ENCODE results near the gene SIGLEC14.
"Not testable (repeated sequence)": the region's sequence is repeated elsewhere in the genome, so short reads cannot be mapped to it uniquely, and the experiment has no call there.

Gene SIGLEC14, protein sequence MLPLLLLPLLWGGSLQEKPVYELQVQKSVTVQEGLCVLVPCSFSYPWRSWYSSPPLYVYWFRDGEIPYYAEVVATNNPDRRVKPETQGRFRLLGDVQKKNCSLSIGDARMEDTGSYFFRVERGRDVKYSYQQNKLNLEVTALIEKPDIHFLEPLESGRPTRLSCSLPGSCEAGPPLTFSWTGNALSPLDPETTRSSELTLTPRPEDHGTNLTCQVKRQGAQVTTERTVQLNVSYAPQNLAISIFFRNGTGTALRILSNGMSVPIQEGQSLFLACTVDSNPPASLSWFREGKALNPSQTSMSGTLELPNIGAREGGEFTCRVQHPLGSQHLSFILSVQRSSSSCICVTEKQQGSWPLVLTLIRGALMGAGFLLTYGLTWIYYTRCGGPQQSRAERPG
- total RNA-seq: 0 to 0.58 (median 0) reads per million in 3 donors

DNA sequence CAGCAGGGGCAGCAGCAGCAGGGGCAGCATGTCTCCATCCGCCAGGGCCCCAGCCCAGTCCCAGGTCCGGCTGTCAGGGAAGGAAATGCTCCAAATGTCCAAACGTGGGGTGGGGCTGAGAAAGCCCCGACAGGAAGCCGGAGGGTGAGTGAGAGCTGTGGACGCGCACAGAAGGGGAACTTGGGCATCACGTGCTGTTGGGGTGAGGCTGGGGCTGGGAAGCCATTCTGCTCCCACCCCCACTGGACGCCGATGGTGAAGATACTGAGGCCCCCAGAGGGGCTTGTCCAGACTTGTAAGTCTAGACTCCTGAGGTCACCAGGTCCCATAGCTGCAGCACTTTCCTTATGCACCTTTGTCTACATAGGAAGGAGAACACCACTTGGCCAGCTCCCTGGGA lies at the start of gene SIGLEC14:
TSS of gene SIGLEC14 (minus strand) at position 96 of the 400 bp plus-strand sequence. CDS start at position 30, 66 bp downstream.
- not testable (repeated sequence) for H3K4me3 ChIP-seq (ENCODE audit: insufficient read depth, low read depth, low read length, poor library complexity, severe bottlenecking); H3K4me1 ChIP-seq (ENCODE audit: control insufficient read depth, insufficient read depth, low read length, poor library complexity, severe bottlenecking); H3K36me3 ChIP-seq (ENCODE audit: control insufficient read depth, insufficient read depth, low read length); DNase-seq; H3K9me3 ChIP-seq (ENCODE audit: control insufficient read depth, low read length); H3K27ac ChIP-seq (ENCODE audit: insufficient read depth, low read length, poor library complexity, severe bottlenecking); H3K27me3 ChIP-seq (replicated peaks; ENCODE audit: control insufficient read depth, insufficient read depth, low read length, poor library complexity, severe bottlenecking)

DNA sequence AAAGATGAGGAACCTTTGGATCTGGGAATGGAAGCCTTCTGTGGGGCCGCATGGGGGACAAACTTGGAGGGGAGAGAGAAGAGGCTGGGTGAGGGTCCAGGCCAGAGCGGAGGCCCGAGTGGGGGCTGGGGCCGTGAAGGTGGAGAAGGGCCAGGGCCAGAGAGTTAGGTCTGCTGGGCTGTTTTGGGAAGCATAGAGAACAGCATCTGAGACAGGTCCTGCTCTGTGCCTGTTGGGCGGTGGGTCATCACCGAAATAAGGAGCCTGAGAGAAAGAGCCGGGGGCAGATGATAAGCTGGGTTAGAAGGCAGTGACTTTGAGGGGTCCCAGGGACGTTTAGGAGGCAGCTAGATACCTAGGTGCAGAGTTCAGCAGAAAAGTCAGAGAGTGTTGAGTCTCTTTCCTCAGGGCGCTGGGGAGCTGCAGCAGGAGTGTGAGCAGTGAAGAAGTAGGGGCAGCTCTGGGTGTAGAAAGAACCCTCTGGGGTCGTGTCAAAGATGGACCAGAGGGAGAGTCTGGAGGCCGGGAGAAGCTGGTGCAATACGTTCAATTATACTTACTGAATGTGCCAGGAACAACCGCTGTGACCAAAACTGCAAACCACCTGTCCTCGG lies 49.2 kb upstream of the SIGLEC14 start:
- H3K36me3 ChIP-seq (ENCODE audit: control insufficient read depth, insufficient read depth, low read length): no peaks in the 10 kb centered on the region
- no peak for DNase-seq
- no peak overlapping the region for H3K27ac ChIP-seq (ENCODE audit: insufficient read depth, low read length, poor library complexity, severe bottlenecking)
- peaks cover 7% of the 10 kb centered on the region for H3K4me1 ChIP-seq (ENCODE audit: control insufficient read depth, insufficient read depth, low read length, poor library complexity, severe bottlenecking)
- no peaks in the 10 kb centered on the region for H3K9me3 ChIP-seq (ENCODE audit: control insufficient read depth, low read length)
- no peaks in the 10 kb centered on the region for H3K27me3 ChIP-seq (replicated peaks; ENCODE audit: control insufficient read depth, insufficient read depth, low read length, poor library complexity, severe bottlenecking)
- no peak overlapping the region for H3K4me3 ChIP-seq (ENCODE audit: insufficient read depth, low read depth, low read length, poor library complexity, severe bottlenecking)

DNA sequence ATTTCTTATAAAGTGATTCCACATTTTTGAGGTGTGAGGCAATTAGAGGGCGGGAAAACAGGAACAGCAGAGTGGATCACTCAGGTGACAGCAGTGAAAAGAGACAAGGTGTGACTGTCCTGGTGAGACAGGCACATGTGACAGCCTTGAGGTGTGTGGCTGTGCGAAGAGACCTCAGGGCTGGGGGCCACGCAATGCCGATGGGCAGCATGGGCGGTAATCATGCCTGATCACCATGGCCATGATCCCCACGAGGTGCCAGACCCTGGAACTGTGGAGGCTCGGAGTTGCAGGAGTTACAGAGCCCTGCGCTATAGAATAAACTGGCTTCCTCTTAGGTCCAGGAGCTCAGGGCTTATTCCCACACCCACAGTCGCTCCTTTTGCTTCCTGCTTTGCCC lies 48.5 kb upstream of the SIGLEC14 start:
- no peaks in the 10 kb centered on the region for H3K36me3 ChIP-seq (ENCODE audit: control insufficient read depth, insufficient read depth, low read length)
- no peak overlapping the region for H3K4me3 ChIP-seq (ENCODE audit: insufficient read depth, low read depth, low read length, poor library complexity, severe bottlenecking)
- no peak for DNase-seq
- H3K4me1 ChIP-seq (ENCODE audit: control insufficient read depth, insufficient read depth, low read length, poor library complexity, severe bottlenecking): peaks cover 13% of the 10 kb centered on the region
- H3K27me3 ChIP-seq (replicated peaks; ENCODE audit: control insufficient read depth, insufficient read depth, low read length, poor library complexity, severe bottlenecking): no peaks in the 10 kb centered on the region
- no peaks in the 10 kb centered on the region for H3K9me3 ChIP-seq (ENCODE audit: control insufficient read depth, low read length)
- no peak overlapping the region for H3K27ac ChIP-seq (ENCODE audit: insufficient read depth, low read length, poor library complexity, severe bottlenecking)

DNA sequence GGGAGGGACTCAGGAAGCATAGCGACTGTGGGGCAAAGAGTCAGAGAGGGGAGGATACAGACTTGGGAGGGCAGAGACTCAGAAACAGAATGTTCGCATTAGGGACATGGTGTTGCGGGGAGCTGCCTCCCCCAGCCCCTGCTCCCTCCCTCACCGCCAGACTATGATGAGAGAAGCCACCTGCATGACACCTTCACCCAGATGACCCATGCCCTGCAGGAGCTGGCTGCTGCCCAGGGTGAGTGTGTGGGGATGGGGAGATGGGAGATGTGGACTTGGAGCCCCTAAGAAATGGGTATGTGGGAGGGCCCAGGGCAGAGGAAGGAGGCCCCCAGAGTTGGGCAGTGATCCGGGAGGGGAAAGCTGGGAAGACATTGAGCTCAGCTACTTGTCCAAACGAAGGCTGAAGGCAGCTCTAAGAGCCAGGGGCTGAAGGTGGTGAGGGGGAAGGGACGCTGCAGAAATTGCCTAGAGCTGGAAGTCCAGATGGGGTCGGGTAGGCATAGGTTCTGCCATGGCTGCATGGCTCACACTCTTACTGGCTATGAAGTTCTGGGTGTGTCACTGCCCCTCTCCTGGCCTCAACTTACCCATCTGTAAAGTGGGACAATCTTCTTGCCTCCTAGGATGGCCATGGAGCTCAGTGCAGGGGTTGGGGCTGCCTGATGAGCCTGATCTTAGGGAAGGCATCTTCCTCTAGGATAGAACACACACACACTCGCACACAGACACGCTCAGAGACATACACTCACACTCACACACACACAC lies 47.9 kb upstream of the SIGLEC14 start:
- Histone ChIP-seq H3K9me3 (ENCODE audit: control insufficient read depth, low read length) (no peaks in the 10 kb centered on the region), H3K27ac (ENCODE audit: insufficient read depth, low read length, poor library complexity, severe bottlenecking) (no peak overlapping the region), H3K27me3 (replicated peaks; ENCODE audit: control insufficient read depth, insufficient read depth, low read length, poor library complexity, severe bottlenecking) (no peaks in the 10 kb centered on the region), H3K4me3 (ENCODE audit: insufficient read depth, low read depth, low read length, poor library complexity, severe bottlenecking) (no peak overlapping the region), H3K4me1 (ENCODE audit: control insufficient read depth, insufficient read depth, low read length, poor library complexity, severe bottlenecking) (peaks cover 19% of the 10 kb centered on the region), H3K36me3 (ENCODE audit: control insufficient read depth, insufficient read depth, low read length) (no peaks in the 10 kb centered on the region)
- DNase-seq: no peak

DNA sequence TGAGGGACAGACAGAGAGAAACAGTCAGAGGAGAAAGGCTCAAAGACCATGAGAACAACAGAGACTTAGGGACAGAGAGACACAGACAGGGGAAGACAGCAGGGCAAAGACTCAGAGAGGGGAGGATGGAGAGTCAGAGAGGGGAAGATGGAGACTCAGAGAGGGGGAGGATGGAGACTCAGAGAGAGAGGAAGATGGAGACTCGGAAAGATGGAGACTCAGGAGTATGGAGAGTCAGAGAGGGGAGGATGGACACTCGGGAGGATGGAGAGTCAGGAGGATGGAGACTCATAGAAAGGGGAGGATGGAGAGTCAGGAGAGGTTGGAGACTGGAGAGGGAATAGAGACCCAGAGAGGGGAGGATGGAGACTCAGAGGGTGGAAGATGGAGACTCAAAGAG lies 47.2 kb upstream of the SIGLEC14 start:
- no peaks in the 10 kb centered on the region for H3K9me3 ChIP-seq (ENCODE audit: control insufficient read depth, low read length)
- no peaks in the 10 kb centered on the region for H3K27me3 ChIP-seq (replicated peaks; ENCODE audit: control insufficient read depth, insufficient read depth, low read length, poor library complexity, severe bottlenecking)
- H3K27ac ChIP-seq (ENCODE audit: insufficient read depth, low read length, poor library complexity, severe bottlenecking): no peak overlapping the region
- peaks cover 20% of the 10 kb centered on the region for H3K4me1 ChIP-seq (ENCODE audit: control insufficient read depth, insufficient read depth, low read length, poor library complexity, severe bottlenecking)
- no peaks in the 10 kb centered on the region for H3K36me3 ChIP-seq (ENCODE audit: control insufficient read depth, insufficient read depth, low read length)
- no peak overlapping the region for H3K4me3 ChIP-seq (ENCODE audit: insufficient read depth, low read depth, low read length, poor library complexity, severe bottlenecking)
- no peak for DNase-seq

DNA sequence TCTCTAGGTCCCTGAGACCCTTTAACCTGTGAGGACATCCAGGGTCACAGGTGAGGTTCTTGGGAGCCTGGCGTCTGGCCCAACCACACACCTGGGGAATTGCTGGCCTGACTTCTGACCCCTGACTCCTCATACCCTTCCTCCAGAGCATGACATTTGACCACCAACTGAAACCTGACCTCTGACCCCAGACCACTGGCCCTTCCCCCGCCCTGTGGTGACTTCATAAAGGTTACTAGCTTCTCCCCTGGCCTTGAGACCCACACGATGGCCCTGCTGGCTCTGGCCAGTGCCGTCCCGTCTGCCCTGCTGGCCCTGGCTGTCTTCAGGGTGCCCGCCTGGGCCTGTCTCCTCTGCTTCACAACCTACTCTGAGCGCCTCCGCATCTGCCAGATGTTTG lies 46.6 kb upstream of the SIGLEC14 start, which contains the start of gene SPACA6:
TSS of gene SPACA6 (plus strand) at position 71 of the 400 bp plus-strand sequence. CDS start at position 268, 197 bp downstream.
- no peaks in the 10 kb centered on the region for H3K27me3 ChIP-seq (replicated peaks; ENCODE audit: control insufficient read depth, insufficient read depth, low read length, poor library complexity, severe bottlenecking)
- H3K36me3 ChIP-seq (ENCODE audit: control insufficient read depth, insufficient read depth, low read length): no peaks in the 10 kb centered on the region
- H3K4me1 ChIP-seq (ENCODE audit: control insufficient read depth, insufficient read depth, low read length, poor library complexity, severe bottlenecking): peaks cover 26% of the 10 kb centered on the region
- no peaks in the 10 kb centered on the region for H3K9me3 ChIP-seq (ENCODE audit: control insufficient read depth, low read length)
- DNase-seq: no peak
- H3K4me3 ChIP-seq (ENCODE audit: insufficient read depth, low read depth, low read length, poor library complexity, severe bottlenecking): no peak within 1 kb of the TSS
- H3K27ac ChIP-seq (ENCODE audit: insufficient read depth, low read length, poor library complexity, severe bottlenecking): no peak within 1 kb of the TSS

DNA sequence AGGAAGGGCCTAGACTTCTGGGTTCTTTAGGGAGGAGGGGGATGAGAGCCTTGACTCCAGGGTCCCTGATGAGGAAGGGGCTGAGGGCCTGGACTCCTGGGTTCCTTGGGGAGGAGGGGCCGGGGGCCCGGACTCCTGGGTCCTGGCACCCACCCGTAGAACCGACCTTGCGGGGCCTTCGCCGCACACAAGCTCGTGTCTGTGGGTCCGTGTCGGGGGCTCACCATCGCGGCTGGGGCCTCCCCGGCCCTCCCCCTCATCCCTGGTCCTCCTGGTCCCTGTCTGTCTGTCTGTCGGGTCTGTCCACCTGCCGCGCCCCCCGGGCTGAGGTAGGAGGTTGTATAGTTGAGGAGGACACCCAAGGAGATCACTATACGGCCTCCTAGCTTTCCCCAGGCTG lies 45.8 kb upstream of the SIGLEC14 start:
- no peak overlapping the region for H3K4me3 ChIP-seq (ENCODE audit: insufficient read depth, low read depth, low read length, poor library complexity, severe bottlenecking)
- no peak for DNase-seq
- H3K27me3 ChIP-seq (replicated peaks; ENCODE audit: control insufficient read depth, insufficient read depth, low read length, poor library complexity, severe bottlenecking): no peaks in the 10 kb centered on the region
- no peaks in the 10 kb centered on the region for H3K36me3 ChIP-seq (ENCODE audit: control insufficient read depth, insufficient read depth, low read length)
- H3K4me1 ChIP-seq (ENCODE audit: control insufficient read depth, insufficient read depth, low read length, poor library complexity, severe bottlenecking): peaks cover 27% of the 10 kb centered on the region
- no peak overlapping the region for H3K27ac ChIP-seq (ENCODE audit: insufficient read depth, low read length, poor library complexity, severe bottlenecking)
- H3K9me3 ChIP-seq (ENCODE audit: control insufficient read depth, low read length): no peaks in the 10 kb centered on the region

DNA sequence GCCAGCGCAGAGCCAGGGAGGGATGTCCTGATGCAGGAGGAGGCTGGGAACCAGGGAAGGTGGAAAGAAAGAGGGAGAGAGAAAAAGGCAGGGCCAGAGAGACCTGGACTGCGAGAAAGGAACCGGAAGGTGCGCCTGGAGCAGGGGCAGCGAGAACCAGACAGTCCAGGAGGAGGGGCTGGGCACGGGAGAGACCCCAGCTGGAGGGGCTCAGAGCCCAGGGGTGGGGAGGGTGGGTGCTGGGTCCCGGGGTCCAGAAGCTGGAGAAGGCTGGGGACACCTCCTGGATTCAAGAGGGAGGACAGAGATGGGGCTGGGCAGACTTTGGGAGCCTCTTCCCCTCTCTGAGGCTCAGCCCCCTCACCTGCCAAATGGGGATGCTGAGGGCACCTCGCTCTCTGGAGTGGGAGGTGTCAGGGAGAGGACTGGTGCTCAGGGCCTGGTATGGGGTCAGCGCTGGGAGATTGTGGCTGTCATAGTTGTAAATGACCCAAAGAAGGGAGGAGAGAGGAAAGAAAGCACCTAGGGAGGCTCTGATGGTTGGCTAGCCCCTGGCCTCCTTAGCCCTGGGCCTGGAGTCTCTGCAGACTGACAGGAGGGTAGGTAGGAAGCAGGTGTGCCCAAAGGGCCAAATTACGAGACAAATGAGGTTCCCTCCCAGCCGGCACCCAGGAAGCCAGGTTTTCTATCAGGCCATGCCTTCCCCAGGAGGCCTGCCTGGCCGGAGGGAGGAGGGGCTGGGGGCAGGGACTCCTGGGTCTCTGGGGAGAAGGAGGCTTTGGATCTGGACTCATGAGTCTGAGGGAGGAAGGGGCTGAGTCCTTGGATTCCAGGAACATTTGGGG lies 45.2 kb upstream of the SIGLEC14 start:
- Histone ChIP-seq H3K4me1 (ENCODE audit: control insufficient read depth, insufficient read depth, low read length, poor library complexity, severe bottlenecking) (peaks cover 27% of the 10 kb centered on the region), H3K4me3 (ENCODE audit: insufficient read depth, low read depth, low read length, poor library complexity, severe bottlenecking) (no peak overlapping the region), H3K27me3 (replicated peaks; ENCODE audit: control insufficient read depth, insufficient read depth, low read length, poor library complexity, severe bottlenecking) (no peaks in the 10 kb centered on the region), H3K27ac (ENCODE audit: insufficient read depth, low read length, poor library complexity, severe bottlenecking) (peak overlapping the region; percentile 94), H3K9me3 (ENCODE audit: control insufficient read depth, low read length) (no peaks in the 10 kb centered on the region), H3K36me3 (ENCODE audit: control insufficient read depth, insufficient read depth, low read length) (no peaks in the 10 kb centered on the region)
- DNase-seq: no peak

DNA sequence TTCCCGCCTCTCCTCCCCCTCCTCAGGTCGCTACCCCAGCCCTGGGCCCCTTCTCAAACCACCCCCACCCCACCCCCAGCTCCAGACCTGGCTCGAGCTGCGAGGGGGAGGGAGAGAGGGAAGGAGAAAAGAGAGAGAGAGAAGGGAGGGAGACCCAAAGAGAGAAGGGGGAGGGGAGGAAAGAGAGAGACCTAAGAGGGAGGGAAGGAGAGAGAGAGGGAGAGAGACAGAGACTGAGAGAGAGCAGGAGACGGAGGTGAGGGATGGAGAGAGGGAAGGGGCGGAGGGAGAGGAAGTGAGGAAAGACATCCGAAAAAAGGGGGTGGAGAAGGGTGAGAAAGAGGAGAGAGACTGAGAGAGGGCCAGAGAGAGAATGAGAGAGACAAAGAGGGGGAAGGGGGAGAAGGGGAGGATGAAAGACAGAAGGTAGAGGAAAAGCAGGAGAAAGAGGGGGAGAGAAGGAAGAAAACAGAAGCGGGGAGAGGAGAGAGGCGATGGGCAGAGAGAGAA lies 44.5 kb upstream of the SIGLEC14 start:
- Histone ChIP-seq H3K4me3 (ENCODE audit: insufficient read depth, low read depth, low read length, poor library complexity, severe bottlenecking) (peak overlapping the region; percentile 74), H3K4me1 (ENCODE audit: control insufficient read depth, insufficient read depth, low read length, poor library complexity, severe bottlenecking) (peaks cover 27% of the 10 kb centered on the region), H3K9me3 (ENCODE audit: control insufficient read depth, low read length) (no peaks in the 10 kb centered on the region), H3K36me3 (ENCODE audit: control insufficient read depth, insufficient read depth, low read length) (no peaks in the 10 kb centered on the region), H3K27me3 (replicated peaks; ENCODE audit: control insufficient read depth, insufficient read depth, low read length, poor library complexity, severe bottlenecking) (no peaks in the 10 kb centered on the region), H3K27ac (ENCODE audit: insufficient read depth, low read length, poor library complexity, severe bottlenecking) (peak overlapping the region; percentile 94)
- DNase-seq: no peak
